GM12878 (cell line): ENCODE data around the gene GPATCH2L.

Source experiments
- CTCF ChIP-seq, 3 experiments: IDR thresholded peaks in 2 of 3; conservative IDR thresholded peaks in 1 of 3; 2 replicates each; pipeline ENCODE4 v1.5.1; 2011; ENCODE audit warnings: low read depth in 3 of 3, low read length in 3 of 3, mild to moderate bottlenecking in 3 of 3, control low read depth in 2 of 3, moderate library complexity in 2 of 3, inconsistent platforms in 1 of 3, mixed read lengths in 1 of 3; ENCODE audit not compliant: control insufficient read depth in 2 of 3, insufficient read depth in 1 of 3; ENCODE audit errors: extremely low read depth in 1 of 3
- EGR1 ChIP-seq, 2 experiments: IDR thresholded peaks; 1 replicate in 1 of 2; 2 replicates in 1 of 2; pipeline ENCODE4 v1.6.1; 2011 to 2012; ENCODE audit warnings: low read depth in 2 of 2, low read length in 2 of 2, borderline replicate concordance in 1 of 2, mild to moderate bottlenecking in 1 of 2, moderate library complexity in 1 of 2
- POLR2A ChIP-seq: IDR thresholded peaks from 2 replicates; pipeline ENCODE4 v1.6.1; 2011; ENCODE audit warnings: low read depth, mild to moderate bottlenecking, low read length
- POLR2AphosphoS5 ChIP-seq: IDR thresholded peaks from 2 replicates; pipeline ENCODE4 v1.6.1; 2011; ENCODE audit warnings: mild to moderate bottlenecking, low read length, inconsistent platforms

GRCh38 chr14:76112889-76113624 is 38.7 kb upstream of the GPATCH2L start:
- TF ChIP-seq CTCF (IDR thresholded peaks at IDR 0.05 in 2 of 3, conservative IDR thresholded peaks at IDR 0.05 in 1 of 3; ENCODE audit: control insufficient read depth in 2 of 3, extremely low read depth in 1 of 3, insufficient read depth in 1 of 3, low read depth in 3 of 3, low read length in 3 of 3) (no peak), POLR2A (no peak), EGR1 (IDR thresholded peaks at IDR 0.05; ENCODE audit: borderline replicate concordance in 1 of 2, low read depth in 2 of 2, low read length in 2 of 2) (no peak), POLR2AphosphoS5 (no peak)
